ENCODE measurements around the gene NDUFC2. TPM values are rescaled to one million over a fixed set of nuclear protein-coding genes. Genes with fewer than 3 reads are reported as not detected.
A peak's percentile ranks its signal among the peaks of the same experiment; 100 is the strongest.
"Not testable (repeated sequence)": the region's sequence is repeated elsewhere in the genome, so short reads cannot be mapped to it uniquely, and the experiment has no call there.

NDUFC2 gene
- polyA plus RNA-seq (2013, experiment 1 of 2; ENCODE audit: insufficient read length): 162 TPM
- polyA plus RNA-seq (2013, experiment 2 of 2; ENCODE audit: insufficient read length): 137 TPM

GRCh38 chr11:78079232-78080083, at the start of gene NDUFC2:
Gene NDUFC2, minus strand, starts transcription at chr11:78079862. Its CDS starts 118 bp downstream, at chr11:78079744.
- DNase-seq: peak; percentile 83

GRCh38 chr11:78127403-78127802, 47.7 kb upstream of the NDUFC2 start:
- DNase-seq: no peak

- no peak for DNase-seq
Measured at GRCh38 chr11:78112582-78113275, 33.1 kb upstream of the NDUFC2 start.

GRCh38 chr11:78111298-78111697, 31.6 kb upstream of the NDUFC2 start:
- DNase-seq: no peak

- DNase-seq: peak; percentile 16
Measured at GRCh38 chr11:78110830-78111229, 31.2 kb upstream of the NDUFC2 start.

GRCh38 chr11:78110351-78110750, 30.7 kb upstream of the NDUFC2 start:
- no peak for DNase-seq

- no peak for DNase-seq
Measured at GRCh38 chr11:78109081-78110015, 29.7 kb upstream of the NDUFC2 start.

- no peak for DNase-seq
Measured at GRCh38 chr11:78100676-78101472, 21.2 kb upstream of the NDUFC2 start.

GRCh38 chr11:78100261-78100660, 20.6 kb upstream of the NDUFC2 start:
- DNase-seq: no peak

GRCh38 chr11:78099666-78100065, 20.0 kb upstream of the NDUFC2 start:
- DNase-seq: no peak

- DNase-seq: no peak
Measured at GRCh38 chr11:78097666-78098385, 18.2 kb upstream of the NDUFC2 start.

- DNase-seq: no peak
Measured at GRCh38 chr11:78094250-78094649, 14.6 kb upstream of the NDUFC2 start.

GRCh38 chr11:78086521-78087074, 6.9 kb upstream of the NDUFC2 start:
- DNase-seq: not testable (repeated sequence)

- DNase-seq: no peak
Measured at GRCh38 chr11:78085972-78086371, 6.3 kb upstream of the NDUFC2 start.

- DNase-seq: not testable (repeated sequence)
Measured at GRCh38 chr11:78084506-78084905, 4.8 kb upstream of the NDUFC2 start.

GRCh38 chr11:78083021-78083420, 3.4 kb upstream of the NDUFC2 start:
- no peak for DNase-seq

- DNase-seq: no peak
Measured at GRCh38 chr11:78082146-78082545, 2.5 kb upstream of the NDUFC2 start.

GRCh38 chr11:78081583-78081982, 1.9 kb upstream of the NDUFC2 start:
- no peak for DNase-seq

GRCh38 chr11:78080818-78081495, 1.3 kb upstream of the NDUFC2 start:
- peak; percentile 40 for DNase-seq
